K562 (cell line): ENCODE measurements around the gene CYP2W1. TPM values are rescaled to one million over a fixed set of nuclear protein-coding genes. Genes with fewer than 3 reads are reported as not detected.

Experiments
- ATAC-seq: fragments of 200-7000 bp; cut with Tn5 transposase; 3 replicates; pipeline ENCODE4 v1.9.1; 2020; ENCODE audit warnings: moderate library complexity
- BruUV-seq: library from RNA; stranded (reverse); fragments of 400-500 nt; replicated peaks from 2 replicates; lab custom pipeline; 2021; lab: Mats Ljungman, UMichigan
- CTCF ChIA-PET: fragments of 300-600 bp; formaldehyde crosslinking; extraction: SDS; loops from one replicate; lab custom pipeline; 2021; ENCODE audit warnings: low intra/inter-chr PET ratio; lab: Yijun Ruan, JAX
- POLR2A ChIA-PET: fragments of 300-600, 350-650 bp; sonication (Branson Sonifier 250); formaldehyde crosslinking; extraction: SDS; loops from one replicate; lab custom pipeline; 2021; ENCODE audit warnings: antibody characterized with exemption, inconsistent platforms; lab: Yijun Ruan, JAX
- DNase-seq, 4 experiments: peaks; one replicate each; pipeline versions ENCODE4 v3.0.0 to v3.0.0-alpha.2; 2011 to 2018; ENCODE audit warnings: low spot score in 3 of 4, mixed read lengths in 3 of 4; ENCODE audit errors: extremely low read depth in 1 of 4
- FAIRE-seq: peaks from 2 replicates; lab custom pipeline; 2011; peaks lifted over from hg19 to GRCh38; lab: Jason Lieb, UNC
- H2AFZ ChIP-seq: 2 replicates; pipeline ENCODE4 v1.6.0; 2011; ENCODE audit warnings: low read depth, low read length, control low read depth, inconsistent platforms
- H3K27ac ChIP-seq: fragments of 200-600 bp; 3 replicates; pipeline ENCODE4 v1.8.0; 2011; ENCODE audit warnings: low read depth, mild to moderate bottlenecking, control low read depth, inconsistent platforms, low read length, moderate library complexity, mixed read lengths; ENCODE audit errors: extremely low read depth
- H3K27me3 ChIP-seq, 2 experiments: fragments of 300-600 bp in 1 of 2; 2 replicates in 1 of 2; 3 replicates in 1 of 2; pipeline versions ENCODE4 v1.6.0 to v1.8.0; 2011; ENCODE audit warnings: inconsistent platforms in 2 of 2, low read length in 2 of 2, mild to moderate bottlenecking in 1 of 2, mixed read lengths in 1 of 2, moderate library complexity in 1 of 2; ENCODE audit not compliant: control insufficient read depth in 2 of 2, insufficient read depth in 2 of 2
- H3K36me3 ChIP-seq: fragments of 300-600 bp; 3 replicates; pipeline ENCODE4 v1.8.0; 2011; ENCODE audit warnings: mild to moderate bottlenecking, low read length, inconsistent platforms; ENCODE audit not compliant: control insufficient read depth, insufficient read depth
- H3K4me1 ChIP-seq, 2 experiments: fragments of 200-600 bp in 1 of 2; replicated peaks in 1 of 2; 2 replicates in 1 of 2; 3 replicates in 1 of 2; pipeline versions ENCODE4 v1.5.1 to v1.8.0; 2011; ENCODE audit warnings: inconsistent platforms in 2 of 2, low read length in 2 of 2, mild to moderate bottlenecking in 1 of 2, mixed read lengths in 1 of 2, moderate library complexity in 1 of 2; ENCODE audit not compliant: control insufficient read depth in 2 of 2, insufficient read depth in 2 of 2
- H3K4me2 ChIP-seq: 2 replicates; pipeline ENCODE4 v1.6.1; 2011; ENCODE audit warnings: low read length, control low read depth, inconsistent platforms, mixed read lengths; ENCODE audit not compliant: insufficient read depth
- H3K4me3 ChIP-seq: fragments of 200-600 bp; sonication (generic), shearing (Covaris generic); 2 replicates; pipeline ENCODE4 v1.5.1; 2016; ENCODE audit warnings: control low read depth, inconsistent platforms
- H3K79me2 ChIP-seq: fragments of 200-600 bp; 3 replicates; pipeline ENCODE4 v1.8.0; 2011; ENCODE audit warnings: low read length, inconsistent platforms; ENCODE audit not compliant: control insufficient read depth, insufficient read depth
- H3K9ac ChIP-seq, 2 experiments: 2 replicates each; pipeline versions ENCODE4 v1.6.0 to v1.6.1; 2011; ENCODE audit warnings: low read depth in 2 of 2, low read length in 2 of 2, control low read depth in 1 of 2, inconsistent platforms in 1 of 2, mild to moderate bottlenecking in 1 of 2, mixed read lengths in 1 of 2; ENCODE audit not compliant: insufficient read depth in 1 of 2
- H3K9me1 ChIP-seq: one replicate; pipeline ENCODE4 v1.6.0; 2011; ENCODE audit warnings: inconsistent platforms, mild to moderate bottlenecking, low read length, moderate library complexity; ENCODE audit not compliant: control insufficient read depth, insufficient read depth
- H3K9me3 ChIP-seq: replicated peaks from 2 replicates; pipeline ENCODE4 v1.5.1; 2011; ENCODE audit warnings: low read depth, low read length, inconsistent platforms; ENCODE audit not compliant: control insufficient read depth, insufficient read depth
- H4K20me1 ChIP-seq: replicated peaks from 2 replicates; pipeline ENCODE4 v1.6.1; 2011; ENCODE audit warnings: low read length, inconsistent platforms, mixed read lengths; ENCODE audit not compliant: control insufficient read depth, insufficient read depth
- WGBS: fragments of 100-300 bp; shearing (Covaris generic); methylation state at CpG from one replicate; pipeline ENCODE4 v1.1.6; 2016; ENCODE audit warnings: low coverage, mixed read lengths; ENCODE audit not compliant: insufficient coverage; ENCODE audit errors: missing lambda C conversion rate; 5-methylcytosine and 5-hydroxymethylcytosine counted together
- in situ Hi-C: fragments of 300-500 bp; cut with MboI; formaldehyde crosslinking; loops from 4 replicates; pipeline ENCODE4 v1.15.0; 2018; ENCODE audit warnings: inconsistent platforms, mixed read lengths
- intact Hi-C: fragments of 100-400 bp; cut with micrococcal nuclease; formaldehyde crosslinking; loops from 2 replicates; pipeline ENCODE4 v1.14.2; 2022
- polyA plus RNA-seq, 8 experiments: library from polyadenylated mRNA; depleted of rRNA in 4 of 8; stranded (reverse) in 5 of 8; unstranded in 3 of 8; fragments of >200 nt; fragmentation: Nextera tagmentation in 2 of 8; fragmentation: Illumina TruSeq in 1 of 8; extraction: Ambion mirVana in 2 of 8; extraction: Trizol in 1 of 8; gene quantifications; 2 replicates each; pipeline versions ENCODE4 v1.2.1 to v1.2.3, GENCODE V29; 2011 to 2014; ENCODE audit warnings: inconsistent platforms in 1 of 8, missing spikeins in 1 of 8
- total RNA-seq, 7 experiments: library from RNA; depleted of rRNA in 6 of 7; stranded (reverse); fragments of >200 nt in 6 of 7; fragmentation: Illumina TruSeq in 2 of 7; extraction: Trizol in 2 of 7; gene quantifications; 2 replicates each; pipeline versions ENCODE4 v1.2.1 to v1.2.3, GENCODE V29; 2011 to 2021; ENCODE audit warnings: low replicate concordance in 1 of 7
- TF ChIP-seq, protein P1 (sequence below), 2 experiments: fragments of 450-650 bp; conservative IDR thresholded peaks; 2 replicates each; pipeline ENCODE4 v1.6.1; 2017; ENCODE audit warnings: mild to moderate bottlenecking in 2 of 2, moderate library complexity in 2 of 2
- TF ChIP-seq, protein P2 (sequence below): sonication (generic); formaldehyde crosslinking; IDR thresholded peaks from 2 replicates; pipeline ENCODE4 v1.9.0; 2022; ENCODE audit warnings: mild to moderate bottlenecking, missing genetic modification reagents

CYP2W1 gene
- total and polyA plus RNA-seq, 9 of the 15 experiments (the other 6 are each of a cell fraction or from before 2014, with no cell fraction given) = not detected

DNA sequence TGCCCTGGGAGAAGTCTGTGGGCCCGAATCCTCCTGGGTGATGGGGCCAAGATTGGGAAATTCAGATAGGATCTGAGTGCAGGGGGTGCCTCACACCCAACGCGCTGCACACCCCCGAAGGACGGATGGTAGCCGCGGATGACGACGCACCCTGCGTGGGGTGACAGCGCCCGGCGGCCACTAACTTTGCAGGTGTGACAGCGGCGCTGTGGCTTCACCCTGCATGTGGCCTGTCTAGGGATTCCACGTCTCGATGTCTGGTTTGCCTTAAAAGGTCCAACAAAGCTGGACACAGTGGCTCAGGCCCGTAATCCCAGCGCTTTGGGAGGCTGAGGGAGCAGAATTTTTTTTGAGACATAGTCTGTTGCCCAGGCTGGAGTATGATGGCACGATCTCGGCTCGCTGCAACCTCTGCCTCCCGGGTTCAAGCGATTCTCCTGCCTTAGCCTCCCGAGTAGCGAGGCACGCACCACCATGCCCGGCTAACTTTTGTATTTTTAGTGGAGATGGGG, 47.1 kb upstream of the CYP2W1 start:
- 47% methylated on average over 28 of the region's 28 CpGs for WGBS
- TF ChIP-seq, protein P1, sequence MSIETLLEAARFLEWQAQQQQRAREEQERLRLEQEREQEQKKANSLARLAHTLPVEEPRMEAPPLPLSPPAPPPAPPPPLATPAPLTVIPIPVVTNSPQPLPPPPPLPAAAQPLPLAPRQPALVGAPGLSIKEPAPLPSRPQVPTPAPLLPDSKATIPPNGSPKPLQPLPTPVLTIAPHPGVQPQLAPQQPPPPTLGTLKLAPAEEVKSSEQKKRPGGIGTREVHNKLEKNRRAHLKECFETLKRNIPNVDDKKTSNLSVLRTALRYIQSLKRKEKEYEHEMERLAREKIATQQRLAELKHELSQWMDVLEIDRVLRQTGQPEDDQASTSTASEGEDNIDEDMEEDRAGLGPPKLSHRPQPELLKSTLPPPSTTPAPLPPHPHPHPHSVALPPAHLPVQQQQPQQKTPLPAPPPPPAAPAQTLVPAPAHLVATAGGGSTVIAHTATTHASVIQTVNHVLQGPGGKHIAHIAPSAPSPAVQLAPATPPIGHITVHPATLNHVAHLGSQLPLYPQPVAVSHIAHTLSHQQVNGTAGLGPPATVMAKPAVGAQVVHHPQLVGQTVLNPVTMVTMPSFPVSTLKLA (conservative IDR thresholded peaks at IDR 0.05) = no peak
- TF ChIP-seq, protein P2, sequence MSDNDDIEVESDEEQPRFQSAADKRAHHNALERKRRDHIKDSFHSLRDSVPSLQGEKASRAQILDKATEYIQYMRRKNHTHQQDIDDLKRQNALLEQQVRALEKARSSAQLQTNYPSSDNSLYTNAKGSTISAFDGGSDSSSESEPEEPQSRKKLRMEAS (CRISPR knock-in tag) = peak; percentile 27; the same call in 1 of the 2 replicates
- TF ChIP-seq, all 486 proteins: peak for 1
- POLR2A ChIA-PET = interaction anchor here (0.6 kb wide), 1 partner anchor 17 kb away, joined by 3 read pairs; no protein-coding TSS in a partner anchor
- Histone ChIP-seq H3K9ac (no peak overlapping the region), H4K20me1 (0 out of 2 replicates have a peak, but pooled peaks cover 4% of the 10 kb centered on the region), H3K79me2 (no peaks in the 10 kb centered on the region), H3K4me3 (no peak overlapping the region), H3K9me3 (peaks cover 8% of the 10 kb centered on the region), H3K27ac (no peak overlapping the region), H3K27me3 (peaks cover 2 to 36% of the 10 kb centered on the region in 2 experiments; a peak in 3 of 5 replicates), H3K4me1 (peaks cover 0 to 28% of the 10 kb centered on the region in 2 experiments; a peak in 2 of 5 replicates), H3K9me1 (no peaks in the 10 kb centered on the region), H2AFZ (no peak overlapping the region), H3K36me3 (no peaks in the 10 kb centered on the region), H3K4me2 (no peak overlapping the region)
- no TSS peak for BruUV-seq
- in situ Hi-C loops = no loop called here
- intact Hi-C loops = no loop called here
- DNase-seq (no peak), FAIRE-seq (no peak), ATAC-seq (0 out of 3 replicates have a peak, but pooled peaks have one; percentile 34)
- CTCF ChIA-PET = no interaction called here
